GM12892 (cell line): ENCODE measurements around the gene NCSTN.

Source experiments
- POLR2A ChIP-seq: IDR thresholded peaks from 2 replicates; pipeline ENCODE4 v1.6.1; 2011; ENCODE audit warnings: low read depth, low read length, control low read depth
- POLR2AphosphoS5 ChIP-seq: IDR thresholded peaks from 2 replicates; pipeline ENCODE4 v1.6.1; 2011; ENCODE audit warnings: low read depth, low read length, control low read depth

GRCh38 chr1:160307118-160307791, 35.9 kb upstream of the NCSTN start:
- TF ChIP-seq POLR2A (no peak), POLR2AphosphoS5 (no peak)
